D721Med (cell line): ENCODE results near the gene JAKMIP2.

ENCODE experiments used
- DNase-seq: peaks from one replicate; pipeline ENCODE4 v3.0.0; 2011; ENCODE audit warnings: low spot score; ENCODE audit not compliant: insufficient read length
- FAIRE-seq: peaks from 2 replicates; lab custom pipeline; 2011; peaks lifted over from hg19 to GRCh38; lab: Jason Lieb, UNC
- TF ChIP-seq, protein P1 (sequence below): IDR thresholded peaks from 2 replicates; pipeline ENCODE4 v1.5.1; 2012; ENCODE audit warnings: mild to moderate bottlenecking, control low read depth; ENCODE audit not compliant: insufficient read depth; ENCODE audit errors: missing control alignments

The JAKMIP2 gene

DNA sequence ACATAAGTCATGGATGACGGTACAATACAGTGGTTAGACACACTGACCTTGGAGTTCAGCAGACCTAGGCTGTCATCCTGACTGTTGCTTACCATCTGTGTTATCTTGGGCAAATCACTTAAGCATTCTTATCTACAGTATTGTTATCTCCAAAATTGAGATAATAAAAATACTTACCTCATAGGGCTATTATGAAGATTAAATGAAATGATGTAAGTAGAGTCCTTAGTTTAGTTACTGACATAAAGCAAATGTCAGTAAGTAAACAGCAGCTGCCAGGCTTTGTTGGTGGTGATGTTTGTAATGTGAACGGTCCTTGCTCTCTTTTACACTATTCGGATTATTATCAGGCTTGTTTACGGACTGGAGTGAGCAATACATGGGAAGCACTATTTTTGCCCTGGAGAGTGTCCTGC is 165.3 kb downstream of the JAKMIP2 start:
- TF ChIP-seq, protein P1, sequence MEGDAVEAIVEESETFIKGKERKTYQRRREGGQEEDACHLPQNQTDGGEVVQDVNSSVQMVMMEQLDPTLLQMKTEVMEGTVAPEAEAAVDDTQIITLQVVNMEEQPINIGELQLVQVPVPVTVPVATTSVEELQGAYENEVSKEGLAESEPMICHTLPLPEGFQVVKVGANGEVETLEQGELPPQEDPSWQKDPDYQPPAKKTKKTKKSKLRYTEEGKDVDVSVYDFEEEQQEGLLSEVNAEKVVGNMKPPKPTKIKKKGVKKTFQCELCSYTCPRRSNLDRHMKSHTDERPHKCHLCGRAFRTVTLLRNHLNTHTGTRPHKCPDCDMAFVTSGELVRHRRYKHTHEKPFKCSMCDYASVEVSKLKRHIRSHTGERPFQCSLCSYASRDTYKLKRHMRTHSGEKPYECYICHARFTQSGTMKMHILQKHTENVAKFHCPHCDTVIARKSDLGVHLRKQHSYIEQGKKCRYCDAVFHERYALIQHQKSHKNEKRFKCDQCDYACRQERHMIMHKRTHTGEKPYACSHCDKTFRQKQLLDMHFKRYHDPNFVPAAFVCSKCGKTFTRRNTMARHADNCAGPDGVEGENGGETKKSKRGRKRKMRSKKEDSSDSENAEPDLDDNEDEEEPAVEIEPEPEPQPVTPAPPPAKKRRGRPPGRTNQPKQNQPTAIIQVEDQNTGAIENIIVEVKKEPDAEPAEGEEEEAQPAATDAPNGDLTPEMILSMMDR = no peak
- FAIRE-seq (no peak), DNase-seq (no peak)

DNA sequence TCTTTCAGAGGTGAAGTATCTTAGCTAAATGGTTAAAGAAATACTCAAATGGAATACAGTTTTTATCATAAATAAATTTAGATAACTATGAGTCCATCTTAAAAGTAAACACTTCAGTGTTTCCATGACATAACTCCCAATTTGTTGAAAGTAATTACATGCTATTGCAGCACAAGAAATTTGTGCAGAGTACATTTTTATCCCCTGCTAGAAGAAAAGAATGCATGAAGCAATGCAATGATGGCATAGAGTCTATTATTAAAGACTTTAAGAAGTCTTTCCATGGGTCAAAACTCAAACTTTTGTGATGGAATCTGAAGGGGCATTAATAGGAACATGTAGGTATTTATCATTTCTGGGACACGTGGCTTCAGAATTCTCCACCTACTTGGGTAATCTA is 166.1 kb downstream of the JAKMIP2 start:
- no peak for FAIRE-seq

DNA sequence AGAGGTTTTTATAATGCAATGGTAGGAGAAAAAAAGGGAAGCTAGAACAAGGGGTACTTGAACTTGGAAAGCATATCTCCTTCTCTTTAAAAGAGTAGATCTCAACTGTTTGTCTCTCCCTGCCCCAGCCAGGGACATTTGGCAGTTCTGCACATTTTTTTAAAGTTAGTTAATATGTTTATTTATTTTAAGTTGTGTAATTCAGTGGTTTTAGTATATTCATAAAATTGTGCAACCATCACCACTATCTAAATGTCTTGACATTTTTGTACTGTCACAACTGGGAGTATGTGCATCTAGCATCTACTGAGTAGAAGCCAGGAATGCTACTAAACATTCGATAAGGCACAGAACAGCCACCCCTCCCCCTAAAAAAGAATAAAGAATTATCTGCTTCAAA is 169.2 kb downstream of the JAKMIP2 start:
- no peak for DNase-seq

More for the DNA sequence above, 166.1 kb downstream of the JAKMIP2 start:
- DNase-seq = no peak
- TF ChIP-seq, protein P1 = no peak

DNA sequence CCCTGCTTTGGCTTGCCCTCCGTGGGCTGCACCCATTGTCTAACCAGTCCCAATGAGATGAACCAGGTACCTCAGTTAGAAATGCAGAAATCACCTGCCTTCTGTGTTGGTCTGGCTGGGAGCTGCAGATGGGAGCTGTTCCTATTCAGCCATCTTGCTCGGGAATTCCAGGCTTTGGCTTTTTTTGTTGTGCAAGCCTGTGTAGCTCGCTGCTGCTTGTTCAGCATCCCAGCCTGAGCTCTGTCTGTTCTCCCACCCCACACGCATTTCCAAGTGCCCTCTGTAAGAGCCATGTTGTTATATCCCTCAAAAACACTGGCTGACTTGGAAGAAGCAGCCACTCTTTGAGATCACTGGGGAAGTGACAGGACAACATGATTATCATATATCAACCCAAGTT is 171.0 kb downstream of the JAKMIP2 start:
- DNase-seq (no peak), FAIRE-seq (no peak)
- TF ChIP-seq, protein P1 = no peak

More for the DNA sequence above, 169.2 kb downstream of the JAKMIP2 start:
- TF ChIP-seq, protein P1 = no peak
- no peak for FAIRE-seq

DNA sequence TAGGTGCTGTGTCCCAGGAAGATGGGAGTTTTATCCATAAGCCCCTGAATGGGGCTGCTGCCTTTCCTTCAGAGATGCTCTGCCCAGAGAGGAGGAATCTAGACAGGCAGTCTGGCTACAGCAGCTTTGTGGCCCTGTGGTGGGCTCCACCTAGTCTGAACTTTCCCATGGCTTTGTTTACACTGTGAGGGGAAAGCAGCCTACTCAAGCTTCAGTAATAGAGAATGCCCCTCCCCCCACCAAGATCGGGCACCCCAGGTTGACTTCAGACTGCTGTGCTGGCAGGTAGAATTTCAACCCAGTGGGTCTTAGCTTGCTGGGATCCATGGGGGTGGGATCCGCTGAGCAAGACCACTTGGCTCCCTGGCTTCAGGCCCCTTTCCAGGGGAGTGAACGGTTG is 171.7 kb downstream of the JAKMIP2 start:
- TF ChIP-seq, protein P1 = no peak
- FAIRE-seq = no peak
- no peak for DNase-seq

DNA sequence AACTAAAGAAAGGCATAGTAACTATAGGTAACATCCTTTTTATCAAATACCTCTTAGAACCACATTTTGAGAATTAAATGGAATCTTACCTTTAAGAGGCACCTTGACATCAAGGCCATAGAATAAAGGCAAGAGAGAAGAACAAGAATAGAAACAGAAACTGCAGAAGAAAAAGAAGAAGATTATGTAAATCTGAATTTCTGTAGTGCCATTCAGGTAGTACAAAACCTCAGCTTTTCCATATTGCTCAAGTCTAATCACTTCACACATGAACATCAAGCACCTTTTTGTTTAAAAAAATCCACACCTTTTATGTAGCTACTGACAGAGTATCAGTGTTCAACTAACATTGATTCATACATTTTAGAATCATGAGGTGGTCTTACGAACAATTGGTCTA is 180.9 kb downstream of the JAKMIP2 start:
- TF ChIP-seq, protein P1 = no peak
- FAIRE-seq = no peak
- no peak for DNase-seq

DNA sequence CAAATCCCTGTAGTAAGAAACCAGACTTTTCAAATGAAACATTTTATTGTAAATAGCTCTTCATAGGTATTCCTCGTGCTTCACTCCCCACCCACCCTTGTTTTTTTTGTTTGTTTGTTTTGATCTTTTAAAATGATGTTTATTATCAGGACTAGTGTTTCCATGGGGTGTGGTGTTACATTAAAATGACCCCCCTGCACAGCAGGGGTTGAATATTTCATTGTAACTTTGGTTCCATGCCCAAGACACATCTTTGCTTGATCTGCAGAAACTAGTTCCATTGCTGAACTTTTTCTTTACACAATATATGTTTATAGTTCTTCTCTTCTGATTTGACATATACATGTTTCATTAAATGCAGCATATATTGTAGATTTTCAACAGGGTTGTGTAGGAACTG is 191.4 kb downstream of the JAKMIP2 start:
- TF ChIP-seq, protein P1 = no peak
- DNase-seq (no peak), FAIRE-seq (no peak)
